ENCODE results near the gene ARHGAP30. TPM values are rescaled to one million over a fixed set of nuclear protein-coding genes. Genes with fewer than 3 reads are reported as not detected.

The ARHGAP30 gene, protein sequence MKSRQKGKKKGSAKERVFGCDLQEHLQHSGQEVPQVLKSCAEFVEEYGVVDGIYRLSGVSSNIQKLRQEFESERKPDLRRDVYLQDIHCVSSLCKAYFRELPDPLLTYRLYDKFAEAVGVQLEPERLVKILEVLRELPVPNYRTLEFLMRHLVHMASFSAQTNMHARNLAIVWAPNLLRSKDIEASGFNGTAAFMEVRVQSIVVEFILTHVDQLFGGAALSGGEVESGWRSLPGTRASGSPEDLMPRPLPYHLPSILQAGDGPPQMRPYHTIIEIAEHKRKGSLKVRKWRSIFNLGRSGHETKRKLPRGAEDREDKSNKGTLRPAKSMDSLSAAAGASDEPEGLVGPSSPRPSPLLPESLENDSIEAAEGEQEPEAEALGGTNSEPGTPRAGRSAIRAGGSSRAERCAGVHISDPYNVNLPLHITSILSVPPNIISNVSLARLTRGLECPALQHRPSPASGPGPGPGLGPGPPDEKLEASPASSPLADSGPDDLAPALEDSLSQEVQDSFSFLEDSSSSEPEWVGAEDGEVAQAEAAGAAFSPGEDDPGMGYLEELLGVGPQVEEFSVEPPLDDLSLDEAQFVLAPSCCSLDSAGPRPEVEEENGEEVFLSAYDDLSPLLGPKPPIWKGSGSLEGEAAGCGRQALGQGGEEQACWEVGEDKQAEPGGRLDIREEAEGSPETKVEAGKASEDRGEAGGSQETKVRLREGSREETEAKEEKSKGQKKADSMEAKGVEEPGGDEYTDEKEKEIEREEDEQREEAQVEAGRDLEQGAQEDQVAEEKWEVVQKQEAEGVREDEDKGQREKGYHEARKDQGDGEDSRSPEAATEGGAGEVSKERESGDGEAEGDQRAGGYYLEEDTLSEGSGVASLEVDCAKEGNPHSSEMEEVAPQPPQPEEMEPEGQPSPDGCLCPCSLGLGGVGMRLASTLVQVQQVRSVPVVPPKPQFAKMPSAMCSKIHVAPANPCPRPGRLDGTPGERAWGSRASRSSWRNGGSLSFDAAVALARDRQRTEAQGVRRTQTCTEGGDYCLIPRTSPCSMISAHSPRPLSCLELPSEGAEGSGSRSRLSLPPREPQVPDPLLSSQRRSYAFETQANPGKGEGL
- total RNA-seq (2022; extraction: Qiagen RNA extraction) = 0.07 to 0.09 TPM (median 0.07 TPM) in 5 replicates

GRCh38 chr1:161069731-161070270, at the start of gene ARHGAP30:
TSS of gene ARHGAP30 (minus strand) at chr1:161069891. CDS start at chr1:161069624, 267 bp downstream.

DNA sequence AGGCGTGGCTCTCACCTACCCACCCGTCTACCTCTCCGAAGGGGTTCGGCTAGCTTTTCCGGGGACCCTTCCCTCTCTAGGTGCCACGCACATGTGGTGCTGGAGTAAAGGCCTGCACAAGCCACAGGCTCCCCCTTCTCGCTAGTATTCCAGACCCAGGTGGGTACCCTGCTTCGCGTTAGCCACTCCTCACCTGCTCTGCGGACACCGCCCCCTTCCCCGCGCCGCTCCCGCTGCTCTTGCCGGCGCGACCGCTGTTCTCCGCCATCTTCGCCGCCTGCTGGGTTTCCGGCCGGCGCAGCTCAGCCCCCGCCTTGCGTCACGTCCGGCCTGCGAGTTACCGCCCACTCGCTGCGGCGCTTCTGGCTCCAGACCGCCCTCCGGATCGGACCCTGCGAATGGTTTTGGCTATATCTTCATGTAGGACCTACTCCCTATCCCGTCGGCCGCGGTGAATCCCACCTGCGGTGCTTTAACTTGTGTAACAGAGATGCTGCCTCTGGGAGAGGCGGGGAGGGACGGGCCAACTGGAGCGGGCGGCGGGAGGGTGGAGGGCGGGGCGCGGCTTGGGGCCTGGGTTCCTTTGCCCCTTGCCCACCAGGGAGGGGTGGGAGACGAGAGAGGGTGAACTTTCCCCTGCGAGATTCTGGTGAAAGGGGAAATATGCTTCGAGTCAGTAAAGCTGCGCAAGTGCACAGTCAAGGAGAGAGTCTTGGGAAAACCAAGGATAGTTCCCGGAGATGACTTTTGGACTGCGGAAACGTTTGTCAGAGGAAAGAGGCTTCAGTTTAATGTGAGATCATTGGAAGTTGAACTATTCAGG, 48.3 kb upstream of the ARHGAP30 start, which contains the start of the genes NIT1 and PFDN2:
Gene NIT1 (plus strand): TSS at position 347 of the 823 bp plus-strand sequence. CDS start 72 bp downstream, at position 419.
Gene PFDN2 (minus strand): TSS at position 279 of the 823 bp plus-strand sequence. CDS start 11 bp downstream, at position 268.

GRCh38 chr1:161098210-161099068, 28.7 kb upstream of the ARHGAP30 start, which contains the start of gene KLHDC9:
TSS of gene KLHDC9 (plus strand) at chr1:161098361. CDS start at chr1:161098536, 175 bp downstream.

DNA sequence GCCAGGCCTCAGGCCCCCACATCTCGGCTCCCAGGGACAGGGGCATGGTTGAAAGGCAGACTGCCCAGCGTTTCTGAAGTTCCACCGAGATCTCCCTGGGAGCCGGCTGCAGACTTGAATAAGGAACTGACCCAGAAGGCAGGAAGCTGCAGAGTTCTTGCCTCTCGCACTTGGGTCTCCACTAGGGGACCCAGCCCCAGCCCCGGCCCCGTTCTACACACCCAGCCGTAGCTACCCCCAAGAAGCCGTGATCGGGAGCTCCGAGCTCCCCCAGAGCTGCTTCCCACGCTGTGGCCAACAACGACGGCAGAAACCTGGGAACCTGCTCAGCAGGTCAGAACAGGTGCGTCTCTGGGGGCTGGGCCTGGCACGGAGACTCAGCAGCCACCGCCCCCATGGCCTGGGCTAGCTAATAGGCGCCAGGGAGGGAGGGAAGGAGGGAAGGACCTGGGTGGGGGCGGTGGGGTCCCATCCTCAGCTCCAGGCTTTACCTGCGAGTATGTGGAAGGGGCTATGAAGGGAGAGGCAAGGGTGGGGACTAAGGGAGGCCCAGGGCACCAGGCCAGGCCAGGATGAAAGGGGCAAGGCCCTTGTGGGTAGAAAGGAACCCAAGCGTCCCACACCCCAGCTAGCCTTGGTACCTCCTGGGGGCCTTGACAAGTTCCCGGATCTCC, 19.7 kb upstream of the ARHGAP30 start, which contains the start of gene NECTIN4:
Gene NECTIN4 (minus strand): TSS at position 308 of the 674 bp plus-strand sequence. CDS start 262 bp downstream, at position 46.

GRCh38 chr1:161045736-161046604, 23.7 kb downstream of the ARHGAP30 start, which contains the start of gene USF1:
TSS of gene USF1 (minus strand) at chr1:161045977. CDS start at chr1:161043275, 2,702 bp downstream.

GRCh38 chr1:161038523-161039153, 31.1 kb downstream of the ARHGAP30 start, which contains the start of gene TSTD1:
TSS of gene TSTD1 (minus strand) at chr1:161038964. CDS start at chr1:161038889, 75 bp downstream.

DNA sequence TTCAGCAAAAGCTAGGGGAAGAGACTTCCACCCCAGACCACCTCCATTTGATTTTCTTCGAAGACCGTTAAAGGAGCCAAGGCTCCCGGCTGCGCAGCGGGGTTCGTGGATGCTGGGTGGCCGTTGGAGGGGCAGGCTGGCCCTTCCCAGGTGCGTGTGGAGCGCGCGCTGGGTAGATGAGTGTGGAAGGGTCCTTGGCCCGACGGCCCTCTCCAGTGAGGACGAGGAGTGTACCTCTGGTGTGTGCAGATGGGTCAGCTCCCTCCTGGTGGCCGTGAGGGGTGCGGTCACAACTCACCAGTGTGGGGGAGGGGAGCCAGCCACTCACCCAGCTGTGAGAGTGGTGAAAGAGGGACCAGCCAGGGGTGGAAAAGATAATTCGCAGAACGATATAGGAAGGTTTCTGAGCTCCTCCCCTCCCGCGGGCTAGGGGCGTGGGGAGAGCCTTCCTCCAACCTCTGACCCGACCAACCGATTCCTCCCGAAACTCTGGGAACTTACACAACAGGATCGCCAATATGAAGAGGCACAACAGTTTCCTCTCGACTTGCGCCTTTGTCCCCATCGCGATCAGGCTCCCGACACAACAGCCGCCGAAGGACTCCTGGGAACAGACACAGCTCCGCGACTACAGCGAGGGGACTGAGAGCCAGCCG, 49.1 kb downstream of the ARHGAP30 start, which contains the start of gene F11R:
Gene F11R (minus strand): TSS at position 644 of the 656 bp plus-strand sequence. CDS start 79 bp downstream, at position 565.

Other genes with a start within 250 kb of the ARHGAP30 start
- gene CD244, start 207.0 kb downstream of the ARHGAP30 start, total RNA-seq (2022; extraction: Qiagen RNA extraction) = not detected in 5 replicates
- not detected in 5 replicates for gene ITLN1, start 184.7 kb downstream of the ARHGAP30 start, total RNA-seq (2022; extraction: Qiagen RNA extraction)
- 0.64 to 0.98 TPM (median 0.83 TPM) in 5 replicates for gene ITLN2, start 115.1 kb downstream of the ARHGAP30 start, total RNA-seq (2022; extraction: Qiagen RNA extraction)
- gene F11R, start 48.7 kb downstream of the ARHGAP30 start, total RNA-seq (2022; extraction: Qiagen RNA extraction) = 48.2 to 73.2 TPM (median 62.9 TPM) in 5 replicates
- gene TSTD1, start 30.9 kb downstream of the ARHGAP30 start, total RNA-seq (2022; extraction: Qiagen RNA extraction) = 0.15 to 0.48 TPM (median 0.26 TPM) in 3 of 5 replicates, not detected in the others
- 42.5 to 51.3 TPM (median 49.0 TPM) in 5 replicates for gene USF1, start 23.9 kb downstream of the ARHGAP30 start, total RNA-seq (2022; extraction: Qiagen RNA extraction)
- gene NECTIN4, start 19.7 kb upstream of the ARHGAP30 start, total RNA-seq (2022; extraction: Qiagen RNA extraction) = 1.6 to 1.9 TPM (median 1.8 TPM) in 5 replicates
- 1.8 to 2.1 TPM (median 1.8 TPM) in 5 replicates for gene KLHDC9, start 28.5 kb upstream of the ARHGAP30 start, total RNA-seq (2022; extraction: Qiagen RNA extraction)
- 98.5 to 110 TPM (median 106 TPM) in 5 replicates for gene PFDN2, start 48.1 kb upstream of the ARHGAP30 start, total RNA-seq (2022; extraction: Qiagen RNA extraction)
- 25.8 to 32.2 TPM (median 31.0 TPM) in 5 replicates for gene NIT1, start 48.2 kb upstream of the ARHGAP30 start, total RNA-seq (2022; extraction: Qiagen RNA extraction)
- 30.9 to 35.3 TPM (median 31.4 TPM) in 5 replicates for gene DEDD, start 62.8 kb upstream of the ARHGAP30 start, total RNA-seq (2022; extraction: Qiagen RNA extraction)
- 87.5 to 144 TPM (median 90.2 TPM) in 5 replicates for gene UFC1, start 84.1 kb upstream of the ARHGAP30 start, total RNA-seq (2022; extraction: Qiagen RNA extraction)
- gene USP21, start 89.6 kb upstream of the ARHGAP30 start, total RNA-seq (2022; extraction: Qiagen RNA extraction) = 15.8 to 24.1 TPM (median 22.5 TPM) in 5 replicates
- 12.2 to 15.7 TPM (median 15.2 TPM) in 5 replicates for gene PPOX, start 96.5 kb upstream of the ARHGAP30 start, total RNA-seq (2022; extraction: Qiagen RNA extraction)
- gene B4GALT3, start 107.6 kb upstream of the ARHGAP30 start, total RNA-seq (2022; extraction: Qiagen RNA extraction) = 20.3 to 25.7 TPM (median 24.3 TPM) in 5 replicates
- 0.01 to 0.02 TPM (median 0.01 TPM) in 4 of 5 replicates, not detected in the other for gene ADAMTS4, start 129.2 kb upstream of the ARHGAP30 start, total RNA-seq (2022; extraction: Qiagen RNA extraction)
- 78.6 to 115 TPM (median 82.0 TPM) in 5 replicates for gene NDUFS2, start 132.5 kb upstream of the ARHGAP30 start, total RNA-seq (2022; extraction: Qiagen RNA extraction)
- gene FCER1G, start 145.4 kb upstream of the ARHGAP30 start, total RNA-seq (2022; extraction: Qiagen RNA extraction) = 0.17 to 0.33 TPM in 2 of 5 replicates, not detected in the others
- gene APOA2, start 153.7 kb upstream of the ARHGAP30 start, total RNA-seq (2022; extraction: Qiagen RNA extraction) = 0.95 to 1.9 TPM in 2 of 5 replicates, not detected in the others
- gene TOMM40L, start 156.2 kb upstream of the ARHGAP30 start, total RNA-seq (2022; extraction: Qiagen RNA extraction) = 10.6 to 12.5 TPM (median 12.2 TPM) in 5 replicates
- gene NR1I3, start 168.3 kb upstream of the ARHGAP30 start, total RNA-seq (2022; extraction: Qiagen RNA extraction) = 0.07 TPM in 1 of 5 replicates, not detected in the others
- gene PCP4L1, start 188.9 kb upstream of the ARHGAP30 start, total RNA-seq (2022; extraction: Qiagen RNA extraction) = 0.06 to 0.15 TPM (median 0.07 TPM) in 5 replicates
- gene MPZ, start 240.1 kb upstream of the ARHGAP30 start, total RNA-seq (2022; extraction: Qiagen RNA extraction) = 0.12 to 0.36 TPM (median 0.24 TPM) in 5 replicates
- gene SDHC, start 244.5 kb upstream of the ARHGAP30 start, total RNA-seq (2022; extraction: Qiagen RNA extraction) = 238 to 251 TPM (median 241 TPM) in 5 replicates

Measured in A549 treated with AZD2906 at 1 μM for 4 hours (cell line).